ENCODE data around the gene PRRX2.
"Not testable (repeated sequence)": the region's sequence is repeated elsewhere in the genome, so short reads cannot be mapped to it uniquely, and the experiment has no call there.

PRRX2 gene

DNA sequence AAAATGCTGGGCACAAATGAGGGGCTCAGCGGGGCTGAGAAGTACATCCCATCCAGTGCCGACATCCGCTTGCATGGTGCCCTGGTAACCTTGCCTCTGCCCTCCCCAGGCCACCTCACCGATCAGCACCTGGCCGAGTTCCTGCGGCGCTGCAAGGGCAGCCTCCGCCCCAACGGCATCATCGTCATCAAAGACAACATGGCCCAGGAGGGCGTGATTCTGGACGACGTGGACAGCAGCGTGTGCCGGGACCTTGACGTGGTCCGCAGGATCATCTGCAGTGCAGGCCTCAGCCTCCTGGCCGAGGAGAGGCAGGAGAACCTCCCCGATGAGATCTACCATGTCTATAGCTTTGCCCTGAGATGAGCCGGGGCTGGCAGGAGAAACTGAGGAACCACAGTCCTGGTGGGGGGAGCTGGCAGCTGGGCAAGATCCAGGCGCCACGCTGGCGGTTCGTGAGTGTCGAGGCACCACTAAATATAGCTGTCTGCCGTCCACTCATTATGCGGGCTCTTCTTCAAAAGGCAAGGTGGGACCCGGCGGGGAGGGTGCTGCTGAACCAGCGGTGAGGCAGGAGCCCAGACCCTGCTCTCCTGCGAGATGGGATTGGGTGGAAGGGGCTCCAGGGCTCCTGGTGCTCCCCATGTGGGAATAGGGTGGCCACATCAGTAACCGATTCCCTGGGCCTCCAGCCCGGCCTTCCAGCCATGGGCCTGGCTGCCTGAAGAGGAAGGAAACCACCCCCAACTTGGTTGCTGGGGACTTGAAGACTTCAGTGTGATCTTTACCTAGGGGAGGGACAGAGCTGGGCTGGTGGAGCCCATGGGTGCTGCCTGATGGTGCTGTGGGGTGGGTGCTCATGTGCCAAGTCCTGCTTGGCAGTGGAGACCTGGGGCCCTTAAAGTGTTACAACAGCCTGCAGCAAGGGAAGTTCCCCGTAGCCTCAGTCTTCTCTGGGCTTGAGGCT, 30.1 kb upstream of the PRRX2 start:
- in situ Hi-C loops (cut with MboI; ENCODE audit: low sequenced_read_pairs), result no loop called here

DNA sequence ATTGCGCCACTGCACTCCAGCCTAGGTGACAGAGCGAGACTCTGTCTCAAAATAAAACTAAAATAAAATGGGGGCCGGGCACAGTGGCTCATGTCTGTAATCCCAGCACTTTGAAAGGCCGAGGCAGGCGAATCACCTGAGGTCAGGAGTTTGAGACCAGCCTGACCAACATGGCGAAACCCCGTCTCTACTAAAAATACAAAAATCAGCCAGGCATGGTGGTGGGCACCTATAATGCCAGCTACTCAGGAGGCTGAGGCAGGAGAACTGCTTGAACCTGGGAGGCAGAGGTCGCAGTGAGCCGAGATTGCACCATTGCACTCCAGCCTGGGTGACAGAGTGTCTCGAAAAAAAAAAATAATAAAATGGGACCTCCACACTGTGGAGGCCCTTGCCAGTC, 29.1 kb upstream of the PRRX2 start:
- in situ Hi-C loops (cut with MboI; ENCODE audit: low sequenced_read_pairs), result not testable (repeated sequence)

DNA sequence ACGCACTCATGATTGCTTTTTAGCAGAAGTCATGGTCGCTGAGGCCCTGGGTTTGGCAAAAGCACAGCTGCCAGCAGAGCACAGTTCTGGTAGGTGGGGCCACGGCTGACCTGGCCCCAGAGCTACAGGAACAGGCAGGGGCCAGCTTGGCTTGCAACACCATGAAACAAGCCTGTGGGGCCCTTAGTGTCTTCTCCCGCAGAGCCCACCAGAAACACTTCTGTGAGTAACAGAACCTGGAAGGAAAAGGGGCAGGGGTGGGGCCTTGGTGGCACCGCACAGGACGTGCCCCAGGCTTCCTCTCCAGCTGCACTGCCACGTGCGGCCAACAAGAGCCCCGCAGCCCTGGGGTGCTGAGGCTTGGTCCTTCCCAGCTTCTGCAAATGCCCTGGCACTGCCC, 28.3 kb upstream of the PRRX2 start:
- in situ Hi-C loops (cut with MboI; ENCODE audit: low sequenced_read_pairs), result no loop called here

DNA sequence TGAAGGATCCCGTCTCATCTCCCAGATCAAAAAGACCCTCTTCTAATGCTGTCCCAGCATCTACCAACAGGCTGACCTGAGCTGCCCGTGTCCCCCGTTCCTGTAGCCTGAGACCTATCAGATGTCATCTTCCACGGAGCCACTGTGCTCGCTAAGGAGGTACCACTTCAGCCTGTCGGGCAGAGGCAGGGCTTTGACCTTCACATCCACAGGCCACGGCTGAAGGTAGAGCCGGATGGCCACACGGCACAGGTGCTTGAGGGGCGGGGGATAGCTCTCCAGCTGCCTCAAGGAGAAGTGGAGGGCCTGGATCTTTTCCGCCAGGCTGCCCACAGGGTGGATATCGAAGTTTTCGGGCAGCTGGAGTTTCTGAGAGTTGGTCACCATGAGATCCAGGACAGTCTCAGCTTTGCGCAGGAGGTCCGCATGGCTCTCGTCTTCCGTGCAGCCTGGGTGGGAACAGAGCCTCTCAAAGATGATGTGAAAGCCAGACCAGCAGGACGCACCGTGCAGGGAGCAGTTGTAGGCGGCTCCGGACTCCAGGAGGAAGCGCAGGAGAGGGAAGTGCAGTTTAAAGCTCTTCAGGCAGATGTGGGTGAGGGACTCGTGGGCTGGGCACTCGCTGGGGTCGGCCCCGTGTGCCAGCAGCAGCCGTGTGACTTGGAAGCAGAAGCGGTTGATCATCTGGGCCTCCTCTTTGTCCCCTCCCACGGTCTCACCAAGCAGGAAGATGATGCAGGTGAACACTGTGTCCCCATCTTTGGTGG, 27.6 kb upstream of the PRRX2 start:
- in situ Hi-C loops (cut with MboI; ENCODE audit: low sequenced_read_pairs), result no loop called here

DNA sequence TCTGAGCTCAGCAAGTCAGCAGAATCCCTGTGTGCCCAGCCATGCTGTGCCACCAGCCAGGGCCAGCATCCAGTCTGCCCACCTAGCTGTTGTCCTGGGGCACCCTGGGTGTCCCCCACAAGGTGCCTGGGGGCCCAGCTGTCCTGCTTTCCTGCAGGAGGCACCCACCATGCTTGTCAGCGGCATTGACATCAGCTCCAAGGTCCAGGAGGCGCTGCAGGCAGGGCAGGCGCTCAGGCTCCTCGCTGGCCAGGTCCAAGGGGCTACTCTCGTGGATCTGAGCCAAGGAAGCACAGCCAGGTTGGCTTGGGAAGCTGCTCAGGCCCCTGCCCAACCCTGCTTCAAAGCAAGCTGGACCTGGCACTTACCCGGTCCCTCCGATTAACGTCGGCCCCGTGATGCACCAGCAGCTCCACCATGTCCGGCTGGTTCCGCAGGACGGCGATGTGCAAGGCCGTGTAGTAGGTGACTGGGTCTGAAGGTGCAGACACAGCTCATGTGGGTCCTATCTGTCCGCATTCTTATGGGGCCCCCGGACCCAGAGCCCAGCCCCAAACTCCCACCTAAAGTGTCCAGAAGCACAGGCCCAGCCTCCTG, 26.3 kb upstream of the PRRX2 start:
- in situ Hi-C loops (cut with MboI; ENCODE audit: low sequenced_read_pairs), result no loop called here

DNA sequence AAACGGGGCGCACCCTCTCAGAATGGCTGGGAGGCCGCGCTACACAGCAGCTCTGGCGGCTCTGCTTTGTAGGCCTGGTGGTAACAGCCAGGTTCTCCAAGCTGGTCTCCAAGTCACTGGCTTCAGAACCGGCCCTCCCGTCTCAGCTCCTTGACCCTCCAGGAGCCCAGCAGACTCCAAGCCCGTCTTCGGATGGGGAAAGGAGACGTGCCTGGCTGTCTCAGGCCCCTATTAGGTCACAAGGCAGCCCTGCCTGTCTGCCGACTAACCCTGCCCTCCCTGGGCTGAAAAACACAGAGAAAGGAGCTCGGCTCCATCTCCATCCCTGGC, 25.7 kb upstream of the PRRX2 start:
- in situ Hi-C loops (cut with MboI; ENCODE audit: low sequenced_read_pairs), result loop anchor here (5.0 kb wide), 1 partner anchor 143 kb away; no protein-coding TSS in a partner anchor

DNA sequence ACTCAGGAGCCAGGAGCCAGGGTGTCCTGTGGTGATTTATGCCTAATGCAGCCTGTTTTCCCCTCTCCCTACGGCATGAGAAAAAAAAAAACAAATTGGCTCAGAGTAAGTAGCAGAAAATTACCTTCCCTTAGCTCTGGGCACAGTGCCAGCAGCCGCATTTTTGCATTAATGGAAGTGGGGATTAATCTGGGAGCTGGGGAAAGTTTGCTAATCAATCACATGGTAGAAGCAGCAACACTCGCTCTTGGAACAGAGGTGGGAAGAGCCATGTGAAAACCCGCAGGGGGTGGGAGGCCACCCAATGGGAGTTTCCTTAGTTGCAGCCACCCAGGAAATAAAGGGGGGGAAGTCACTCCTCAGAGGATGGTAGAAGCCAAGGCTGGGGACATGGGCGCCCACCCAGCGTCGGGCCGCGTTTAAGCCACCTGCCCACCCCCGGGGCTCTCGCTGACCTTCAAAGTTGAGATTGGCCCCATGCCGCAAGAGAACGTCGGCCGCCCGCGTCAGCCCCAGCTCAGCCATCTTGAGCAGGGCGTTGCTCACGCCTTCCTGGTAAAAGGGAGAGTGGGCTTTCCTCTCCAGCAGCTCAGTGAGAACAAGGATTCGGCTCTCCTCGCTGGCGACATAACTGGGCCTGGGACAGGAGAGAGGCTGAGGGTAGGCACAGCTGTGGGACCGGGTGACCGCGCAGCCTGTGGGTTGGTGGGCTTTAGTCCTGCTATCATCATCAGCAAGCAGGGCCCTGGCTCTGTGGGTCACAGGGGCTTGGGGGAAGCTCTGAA, 25.2 kb upstream of the PRRX2 start:
- in situ Hi-C loops (cut with MboI; ENCODE audit: low sequenced_read_pairs), result loop anchor here (5.0 kb wide), 1 partner anchor 142 kb away; no protein-coding TSS in a partner anchor

DNA sequence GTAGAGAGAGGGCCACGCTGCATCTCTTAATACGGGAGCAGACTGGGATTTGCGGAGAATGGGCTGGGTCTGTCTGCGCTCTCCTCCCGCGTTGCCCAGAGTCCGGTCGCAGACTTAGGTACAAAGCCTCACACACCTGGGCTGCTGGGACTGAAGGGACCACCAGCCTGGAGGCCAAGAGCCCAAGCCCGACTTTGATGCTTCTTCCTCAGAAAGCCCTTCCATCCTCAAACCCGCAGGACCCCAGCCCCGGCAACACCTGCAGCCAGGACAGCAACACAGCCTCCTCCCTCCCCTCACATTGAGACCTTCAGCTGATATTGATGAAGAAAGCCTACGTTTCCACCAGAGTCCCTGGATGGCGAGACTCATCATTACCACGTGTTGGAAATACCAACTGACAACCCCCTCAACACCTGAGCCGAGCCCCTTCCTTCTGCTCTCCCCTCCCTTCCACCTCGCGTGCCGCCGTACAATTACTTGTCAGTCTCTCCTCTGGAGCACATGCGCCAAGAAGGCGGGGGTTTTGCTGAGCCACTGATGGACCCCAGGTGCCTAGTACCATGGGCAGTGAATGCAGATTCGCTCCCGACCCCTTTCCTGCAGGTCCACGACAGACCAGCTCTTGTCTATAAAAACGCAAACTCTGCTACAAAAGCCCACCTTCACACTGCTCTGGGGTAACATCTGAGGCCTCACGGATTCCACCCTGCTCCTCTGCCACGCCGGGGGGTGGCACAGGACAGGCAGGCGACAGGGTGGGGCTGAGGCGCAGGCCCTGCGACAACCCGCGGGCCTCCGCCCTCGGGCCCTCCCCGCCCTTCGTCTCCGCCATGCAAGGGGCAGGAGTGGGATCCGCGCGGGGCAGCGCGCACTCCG, 24.3 kb upstream of the PRRX2 start:
- in situ Hi-C loops (cut with MboI; ENCODE audit: low sequenced_read_pairs), result loop anchor here (5.0 kb wide), 1 partner anchor 141 kb away; no protein-coding TSS in a partner anchor

DNA sequence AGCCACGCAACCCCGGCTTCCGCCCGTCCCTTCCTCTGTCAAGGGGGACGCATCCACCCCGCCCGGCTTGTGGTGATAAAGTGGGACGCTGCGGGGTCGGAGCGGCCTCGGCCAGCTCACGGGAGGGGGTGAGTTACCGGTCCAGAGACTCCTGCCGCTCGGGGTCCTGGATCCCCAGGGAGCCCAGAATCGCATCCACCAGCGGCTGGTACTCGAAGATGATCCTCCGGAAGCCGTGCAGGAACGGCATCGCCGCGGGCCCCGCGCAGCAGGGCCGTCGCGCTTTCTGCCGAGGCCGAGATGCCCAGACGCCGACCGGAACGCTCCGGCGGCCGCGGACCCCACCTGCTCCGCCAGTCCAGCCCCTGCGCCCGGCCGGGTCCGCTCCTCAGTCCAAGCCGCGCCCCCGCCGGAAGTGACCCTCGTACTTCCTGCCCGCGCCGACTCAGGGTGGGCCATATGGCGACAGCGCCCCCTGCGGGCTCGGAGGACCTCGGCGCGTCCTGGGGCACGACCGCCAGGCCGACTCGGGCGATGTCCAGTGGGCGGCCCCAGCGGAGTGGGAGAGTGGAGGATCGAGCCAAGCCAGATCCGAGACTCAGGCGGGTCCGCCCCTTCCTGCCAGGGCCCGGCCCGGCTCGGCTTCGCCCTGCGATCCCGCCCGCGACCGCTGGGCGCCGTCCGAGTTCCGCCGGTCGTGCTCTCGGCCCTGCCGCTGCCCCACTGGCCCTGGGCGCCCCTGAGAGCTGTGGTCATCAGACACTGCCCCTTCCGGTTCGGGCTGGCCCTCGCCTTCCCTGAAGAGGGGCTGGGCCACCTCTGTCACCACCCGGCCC, 23.5 kb upstream of the PRRX2 start, which contains the start of gene ASB6:
Gene ASB6 (minus strand): TSS at position 402 of the 836 bp plus-strand sequence. CDS start 152 bp downstream, at position 250.
- in situ Hi-C loops (cut with MboI; ENCODE audit: low sequenced_read_pairs), result loop anchor here (5.0 kb wide), 1 partner anchor 140 kb away; no protein-coding TSS in a partner anchor

DNA sequence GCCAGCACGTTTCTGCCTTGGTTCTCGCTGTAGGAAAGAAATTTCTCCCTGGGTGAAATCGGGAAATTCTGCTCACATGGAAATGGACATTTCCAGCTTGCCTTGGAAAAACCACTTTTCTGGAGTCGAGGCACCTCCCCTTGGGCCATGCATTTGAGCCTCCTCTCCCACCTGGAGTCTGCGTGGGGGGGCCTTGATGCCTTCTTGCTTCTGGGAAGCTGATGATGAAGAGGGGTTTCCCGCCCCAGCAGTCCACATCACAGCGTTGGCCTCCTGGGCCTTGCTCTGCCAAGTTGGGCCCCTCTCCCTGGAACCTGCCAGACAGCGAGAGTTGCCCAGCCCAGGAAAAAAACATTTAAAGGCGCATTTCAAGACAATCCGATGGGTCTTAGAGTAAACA, 21.7 kb upstream of the PRRX2 start:
- in situ Hi-C loops (cut with MboI; ENCODE audit: low sequenced_read_pairs), result loop anchor here (5.0 kb wide), 1 partner anchor 139 kb away; no protein-coding TSS in a partner anchor

DNA sequence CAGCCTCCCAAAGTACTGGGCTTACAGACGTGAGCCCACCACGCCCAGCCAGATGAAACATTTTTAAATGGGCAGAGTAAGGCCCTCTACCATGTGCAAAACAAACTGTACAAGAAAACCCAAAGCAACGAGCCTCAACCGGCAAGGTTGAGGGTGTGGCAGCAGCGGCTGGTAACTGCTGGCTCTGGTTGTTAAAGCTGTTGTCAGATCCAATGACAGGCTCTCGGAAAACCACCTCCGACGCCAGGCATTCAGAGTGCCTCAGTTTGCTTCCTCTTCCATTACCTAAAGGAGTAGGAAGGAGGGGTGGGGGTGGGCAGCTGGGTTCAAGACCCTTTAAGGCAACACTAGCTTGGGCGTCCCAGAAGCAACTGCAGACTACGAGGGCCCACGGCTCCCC, 21.1 kb upstream of the PRRX2 start:
- in situ Hi-C loops (cut with MboI; ENCODE audit: low sequenced_read_pairs), result loop anchor here (5.0 kb wide), 1 partner anchor 138 kb away; no protein-coding TSS in a partner anchor

DNA sequence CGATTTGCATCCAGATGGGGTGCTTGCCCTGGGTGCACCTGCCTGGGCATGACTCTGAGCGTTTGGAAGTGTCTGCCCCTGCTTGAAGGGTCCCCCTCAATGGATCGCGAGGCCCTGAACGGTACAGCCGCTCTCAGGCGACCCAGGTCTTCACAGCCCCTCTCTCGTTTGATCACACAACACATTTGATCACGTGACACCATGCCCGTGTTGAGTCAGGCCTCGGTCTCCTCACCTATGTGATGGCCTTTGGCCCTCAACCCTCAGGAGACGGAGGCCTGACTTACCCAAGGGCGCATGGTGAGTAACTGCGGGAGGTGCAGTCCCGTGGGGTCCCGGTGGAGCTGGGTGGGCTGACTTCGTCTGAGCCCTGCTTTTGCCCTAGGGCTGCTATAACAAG, 20.5 kb upstream of the PRRX2 start:
- in situ Hi-C loops (cut with MboI; ENCODE audit: low sequenced_read_pairs), result loop anchor here (5.0 kb wide), 1 partner anchor 137 kb away; no protein-coding TSS in a partner anchor

DNA sequence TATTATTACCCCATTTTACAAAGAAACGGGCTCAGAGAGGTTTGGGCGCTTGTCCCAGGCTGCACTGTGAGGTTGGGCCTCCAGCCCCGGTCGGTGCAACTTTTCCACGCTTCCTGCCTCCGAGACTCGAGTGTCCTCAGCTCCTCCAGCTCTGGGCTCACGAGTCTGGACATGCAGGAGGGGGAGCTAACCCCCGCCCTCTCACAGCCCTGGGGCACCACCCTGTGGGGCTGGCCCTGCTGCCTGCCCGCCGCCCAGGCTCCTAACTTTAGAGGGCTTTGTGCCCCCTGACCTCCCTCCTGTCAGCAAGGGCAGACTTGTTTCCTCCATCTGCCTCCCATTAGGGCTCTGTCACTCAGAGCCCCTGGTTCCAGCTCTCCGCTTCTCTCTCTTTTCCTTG, 19.2 kb upstream of the PRRX2 start:
- in situ Hi-C loops (cut with MboI; ENCODE audit: low sequenced_read_pairs), result no loop called here

DNA sequence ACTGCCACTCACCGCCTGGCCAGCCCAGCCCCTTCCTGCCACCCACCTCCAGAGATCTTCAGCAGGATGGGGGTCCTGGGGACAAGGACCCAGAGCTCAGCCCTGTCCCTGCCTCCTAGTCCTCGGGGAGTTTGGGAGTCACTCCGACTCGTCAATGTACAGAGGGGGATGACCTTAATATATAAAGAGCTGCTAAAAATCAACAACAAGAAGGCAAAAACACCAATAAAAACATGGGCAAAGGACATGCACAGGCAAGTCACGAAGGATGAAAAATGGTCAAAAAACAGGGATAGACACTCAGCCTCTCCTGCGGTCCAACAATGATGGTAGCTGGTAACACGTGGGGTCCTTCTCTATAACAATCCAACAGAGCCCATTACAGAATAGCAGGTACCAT, 18.8 kb upstream of the PRRX2 start:
- in situ Hi-C loops (cut with MboI; ENCODE audit: low sequenced_read_pairs), result no loop called here

DNA sequence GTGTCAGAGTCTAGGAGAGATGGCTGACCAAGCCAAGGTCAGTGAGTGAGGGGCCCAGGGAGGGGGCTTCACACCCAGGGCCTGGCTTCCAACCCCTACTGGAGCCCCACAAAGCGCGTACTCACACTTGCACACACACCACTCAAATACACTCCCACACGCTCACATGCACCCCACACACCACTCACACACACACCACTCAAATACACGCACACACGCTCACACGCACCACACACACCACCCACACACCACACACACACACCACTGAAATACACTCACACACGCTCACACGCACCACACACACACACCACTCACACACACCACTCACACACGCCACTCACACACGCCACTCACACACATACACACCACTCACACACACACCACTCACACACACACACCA, 17.8 kb upstream of the PRRX2 start:
- in situ Hi-C loops (cut with MboI; ENCODE audit: low sequenced_read_pairs), result no loop called here

DNA sequence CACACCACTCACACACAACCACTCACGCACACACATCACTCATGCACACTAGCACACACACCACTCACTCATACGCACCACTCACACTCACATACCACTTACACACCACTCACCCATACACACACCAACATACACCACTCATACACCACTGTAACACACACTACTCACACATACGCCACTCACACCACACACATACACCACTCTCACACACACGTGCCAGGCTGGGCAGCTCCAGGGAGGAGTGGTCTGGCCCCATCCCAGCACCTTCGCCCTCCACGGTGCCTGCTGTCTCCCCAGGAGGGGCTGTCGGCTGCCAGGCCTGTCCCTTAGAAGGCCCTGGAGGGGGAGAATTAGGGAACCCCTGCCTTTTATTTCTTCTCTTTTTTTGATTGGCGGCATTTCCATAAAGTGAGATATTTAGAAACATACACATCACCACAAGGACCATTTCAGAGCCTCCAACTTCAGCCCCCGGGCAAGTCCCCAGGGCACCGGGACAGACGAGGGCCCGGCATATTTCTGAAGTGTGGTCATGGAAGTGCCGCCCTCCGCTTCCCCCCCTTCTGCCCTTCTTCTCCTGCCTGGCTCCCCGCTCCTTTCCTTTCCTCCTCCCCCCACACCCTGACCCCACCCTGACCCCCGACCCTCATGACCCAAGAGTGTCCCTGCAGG, 17.2 kb upstream of the PRRX2 start:
- in situ Hi-C loops (cut with MboI; ENCODE audit: low sequenced_read_pairs), result no loop called here

DNA sequence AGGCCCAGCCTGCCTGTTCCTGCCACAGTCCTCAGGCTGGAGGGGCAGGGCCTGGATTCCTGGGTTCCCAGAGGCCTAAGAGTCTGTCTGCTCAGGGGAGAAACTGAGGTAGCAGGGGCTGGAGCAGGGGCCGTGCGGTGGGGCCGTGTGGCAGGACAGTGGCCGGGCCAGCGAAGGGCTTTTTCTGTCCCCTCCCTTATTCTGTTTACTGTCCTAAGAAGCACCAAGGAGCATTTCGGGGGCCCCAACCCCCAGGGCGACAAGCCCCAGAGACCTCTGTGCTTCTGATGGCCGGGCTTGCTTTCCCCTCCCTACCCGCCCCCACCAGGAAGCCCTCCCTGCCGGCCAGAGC, 16.7 kb upstream of the PRRX2 start:
- in situ Hi-C loops (cut with MboI; ENCODE audit: low sequenced_read_pairs), result no loop called here
